K562 (cell line): ENCODE measurements around the gene TMEM69. TPM values are rescaled to one million over a fixed set of nuclear protein-coding genes. Genes with fewer than 3 reads are reported as not detected.

ENCODE experiments used
- C11orf30 ChIP-seq: fragments of 450-650 bp; IDR thresholded peaks from 2 replicates; pipeline ENCODE4 v1.6.1; 2016; ENCODE audit warnings: low read depth, mild to moderate bottlenecking
- DPF2 ChIP-seq: fragments of 450-650 bp; IDR thresholded peaks from 2 replicates; pipeline ENCODE4 v1.6.1; 2016
- EP300 ChIP-seq: IDR thresholded peaks from 2 replicates; pipeline ENCODE4 v1.6.1; 2012; ENCODE audit warnings: low read length, improper control_type of control experiment
- ETV6 ChIP-seq, 3 experiments: fragments of 150-350 bp in 1 of 3; sonication (generic) in 1 of 3; formaldehyde crosslinking in 1 of 3; IDR thresholded peaks; 2 replicates each; pipeline versions ENCODE4 v1.6.1 to v1.8.0; 2014 to 2022; ENCODE audit warnings: borderline replicate concordance in 2 of 3, low read depth in 2 of 3, antibody characterized with exemption in 1 of 3, low read length in 1 of 3, mild to moderate bottlenecking in 1 of 3, missing genetic modification reagents in 1 of 3
- FOXO4 ChIP-seq: fragments of 450-650 bp; formaldehyde crosslinking; IDR thresholded peaks from 2 replicates; pipeline ENCODE4 v1.4.0; 2020; ENCODE audit warnings: mild to moderate bottlenecking, moderate library complexity
- IRF9 ChIP-seq: fragments of 450-650 bp; IDR thresholded peaks from 2 replicates; pipeline ENCODE4 v1.6.1; 2016; ENCODE audit warnings: missing biosample characterization, missing genetic modification characterization
- MAFG ChIP-seq: fragments of 450-650 bp; conservative IDR thresholded peaks from 2 replicates; pipeline ENCODE4 v1.6.1; 2016; ENCODE audit warnings: missing genetic modification characterization, missing compliant biosample characterization
- MNT ChIP-seq, 2 experiments: fragments of 450-650 bp; conservative IDR thresholded peaks; 2 replicates each; pipeline ENCODE4 v1.6.1; 2017; ENCODE audit warnings: mild to moderate bottlenecking in 2 of 2, moderate library complexity in 2 of 2
- SMARCA4 ChIP-seq: fragments of 450-650 bp; IDR thresholded peaks from 2 replicates; pipeline ENCODE4 v1.6.1; 2016
- polyA plus RNA-seq, 8 experiments: library from polyadenylated mRNA; depleted of rRNA in 4 of 8; stranded (reverse) in 5 of 8; unstranded in 3 of 8; fragments of >200 nt; fragmentation: Nextera tagmentation in 2 of 8; fragmentation: Illumina TruSeq in 1 of 8; extraction: Ambion mirVana in 2 of 8; extraction: Trizol in 1 of 8; gene quantifications; 2 replicates each; pipeline versions ENCODE4 v1.2.1 to v1.2.3, GENCODE V29; 2011 to 2014; ENCODE audit warnings: inconsistent platforms in 1 of 8, missing spikeins in 1 of 8
- total RNA-seq, 7 experiments: library from RNA; depleted of rRNA in 6 of 7; stranded (reverse); fragments of >200 nt in 6 of 7; fragmentation: Illumina TruSeq in 2 of 7; extraction: Trizol in 2 of 7; gene quantifications; 2 replicates each; pipeline versions ENCODE4 v1.2.1 to v1.2.3, GENCODE V29; 2011 to 2021; ENCODE audit warnings: low replicate concordance in 1 of 7
- TF ChIP-seq, protein P1 (sequence below): sonication (generic); formaldehyde crosslinking; IDR thresholded peaks from 2 replicates; pipeline ENCODE4 v1.8.1; 2023; ENCODE audit warnings: mild to moderate bottlenecking, missing genetic modification reagents

Gene TMEM69
- total and polyA plus RNA-seq, 9 of the 15 experiments (the other 6 are each of a cell fraction or from before 2014, with no cell fraction given): 47.3 to 248 (median 103) TPM

DNA sequence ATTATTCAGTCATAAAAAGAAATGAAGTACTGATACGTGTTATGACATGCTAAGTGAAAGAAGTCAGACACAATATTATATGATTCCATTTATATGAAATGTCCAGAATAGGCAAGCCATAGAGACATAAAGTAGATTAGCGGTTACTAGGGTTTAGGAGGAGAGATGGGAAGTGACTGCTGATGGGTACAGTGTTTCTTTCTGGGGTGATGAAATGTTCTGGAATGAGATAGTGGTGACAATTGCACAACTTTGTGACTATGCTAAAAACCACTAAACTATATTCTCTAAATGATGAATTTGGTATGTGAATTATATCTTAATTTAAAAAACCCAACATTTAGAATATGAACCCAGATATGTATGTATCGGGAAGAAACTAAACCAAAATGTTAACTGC lies 34.8 kb downstream of the TMEM69 start (continued):
- TF ChIP-seq MNT (conservative IDR thresholded peaks at IDR 0.05) (peak in 1 of 2 experiments; percentile 16; a peak in 1 of 4 replicates), MAFG (tag) (peak; percentile 31; the same call in 1 of the 2 replicates), EP300 (peak; percentile 27; the same call in 1 of the 2 replicates), C11orf30 (peak; percentile 32; the same call in 1 of the 2 replicates), ETV6 (IDR thresholded peaks at IDR 0.05; ENCODE audit: borderline replicate concordance in 1 of 2, low read depth in 2 of 2, low read length in 1 of 2) (no peak), ETV6 (CRISPR knock-in tag; IDR thresholded peaks at IDR 0.05; ENCODE audit: borderline replicate concordance) (no peak), FOXO4 (CRISPR knock-in tag) (no peak), SMARCA4 (peak; percentile 60; the same call in 1 of the 2 replicates), DPF2 (peak; percentile 73), IRF9 (tag) (peak; percentile 54; the same call in 1 of the 2 replicates)
- TF ChIP-seq, protein P1, sequence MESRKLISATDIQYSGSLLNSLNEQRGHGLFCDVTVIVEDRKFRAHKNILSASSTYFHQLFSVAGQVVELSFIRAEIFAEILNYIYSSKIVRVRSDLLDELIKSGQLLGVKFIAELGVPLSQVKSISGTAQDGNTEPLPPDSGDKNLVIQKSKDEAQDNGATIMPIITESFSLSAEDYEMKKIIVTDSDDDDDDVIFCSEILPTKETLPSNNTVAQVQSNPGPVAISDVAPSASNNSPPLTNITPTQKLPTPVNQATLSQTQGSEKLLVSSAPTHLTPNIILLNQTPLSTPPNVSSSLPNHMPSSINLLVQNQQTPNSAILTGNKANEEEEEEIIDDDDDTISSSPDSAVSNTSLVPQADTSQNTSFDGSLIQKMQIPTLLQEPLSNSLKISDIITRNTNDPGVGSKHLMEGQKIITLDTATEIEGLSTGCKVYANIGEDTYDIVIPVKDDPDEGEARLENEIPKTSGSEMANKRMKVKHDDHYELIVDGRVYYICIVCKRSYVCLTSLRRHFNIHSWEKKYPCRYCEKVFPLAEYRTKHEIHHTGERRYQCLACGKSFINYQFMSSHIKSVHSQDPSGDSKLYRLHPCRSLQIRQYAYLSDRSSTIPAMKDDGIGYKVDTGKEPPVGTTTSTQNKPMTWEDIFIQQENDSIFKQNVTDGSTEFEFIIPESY (CRISPR knock-in tag): peak; percentile 18; the same call in 1 of the 2 replicates
